Upper lobe of left lung (tissue), 4 donors: ENCODE results near the gene LEMD2.

Experiments
- EP300 ChIP-seq, 4 donors: sonication (generic); formaldehyde crosslinking; IDR thresholded peaks; one replicate each; pipeline ENCODE4 v1.5.1; 2017; ENCODE audit warnings: antibody characterized with exemption in 4 of 4, control low read depth in 2 of 4
- POLR2A ChIP-seq, 4 donors: fragments of 450-650 bp; IDR thresholded peaks; one replicate each; pipeline ENCODE4 v1.5.1; 2016 to 2017; ENCODE audit warnings: antibody characterized with exemption in 4 of 4, mild to moderate bottlenecking in 2 of 4
- POLR2AphosphoS5 ChIP-seq, 2 donors: sonication (generic); formaldehyde crosslinking; IDR thresholded peaks; one replicate each; pipeline ENCODE4 v1.5.1; 2017; ENCODE audit warnings: antibody characterized with exemption in 2 of 2
- TF ChIP-seq, protein P1 (sequence below), 6 experiments: fragments of 450-650 bp in 4 of 6; fragments of 200-600 bp in 2 of 6; sonication (generic) in 2 of 6; IDR thresholded peaks; one replicate each; pipeline ENCODE4 v1.5.1; 2016 to 2019; ENCODE audit warnings: antibody characterized with exemption in 6 of 6

DNA sequence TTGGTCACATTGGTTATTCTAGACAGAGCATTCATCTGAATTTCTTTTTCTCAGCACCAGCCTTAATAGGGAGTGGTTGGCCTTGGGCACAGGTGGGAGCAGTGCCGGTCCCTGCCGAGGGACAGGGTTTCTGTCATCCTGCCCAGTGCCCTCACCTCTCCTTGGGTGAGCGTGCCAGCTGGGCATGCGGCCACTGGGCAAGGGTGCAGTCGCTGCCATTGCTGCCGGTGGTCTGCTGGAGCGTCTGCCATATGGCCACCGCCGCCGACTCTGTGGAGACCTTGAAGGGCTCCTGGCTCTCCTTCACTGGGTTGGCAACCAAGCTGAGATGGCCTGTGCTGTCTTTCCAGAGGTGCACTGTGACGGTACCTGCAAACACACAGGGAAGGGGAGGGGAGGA lies 61.0 kb downstream of the LEMD2 start:
- TF ChIP-seq, protein P1, sequence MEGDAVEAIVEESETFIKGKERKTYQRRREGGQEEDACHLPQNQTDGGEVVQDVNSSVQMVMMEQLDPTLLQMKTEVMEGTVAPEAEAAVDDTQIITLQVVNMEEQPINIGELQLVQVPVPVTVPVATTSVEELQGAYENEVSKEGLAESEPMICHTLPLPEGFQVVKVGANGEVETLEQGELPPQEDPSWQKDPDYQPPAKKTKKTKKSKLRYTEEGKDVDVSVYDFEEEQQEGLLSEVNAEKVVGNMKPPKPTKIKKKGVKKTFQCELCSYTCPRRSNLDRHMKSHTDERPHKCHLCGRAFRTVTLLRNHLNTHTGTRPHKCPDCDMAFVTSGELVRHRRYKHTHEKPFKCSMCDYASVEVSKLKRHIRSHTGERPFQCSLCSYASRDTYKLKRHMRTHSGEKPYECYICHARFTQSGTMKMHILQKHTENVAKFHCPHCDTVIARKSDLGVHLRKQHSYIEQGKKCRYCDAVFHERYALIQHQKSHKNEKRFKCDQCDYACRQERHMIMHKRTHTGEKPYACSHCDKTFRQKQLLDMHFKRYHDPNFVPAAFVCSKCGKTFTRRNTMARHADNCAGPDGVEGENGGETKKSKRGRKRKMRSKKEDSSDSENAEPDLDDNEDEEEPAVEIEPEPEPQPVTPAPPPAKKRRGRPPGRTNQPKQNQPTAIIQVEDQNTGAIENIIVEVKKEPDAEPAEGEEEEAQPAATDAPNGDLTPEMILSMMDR (IDR thresholded peaks at IDR 0.05): no peak
- TF ChIP-seq EP300 (IDR thresholded peaks at IDR 0.05) (no peak), POLR2A (IDR thresholded peaks at IDR 0.05) (no peak), POLR2AphosphoS5 (IDR thresholded peaks at IDR 0.05) (no peak)
